GM18861 (cell line): ENCODE data around the gene BCL3.

Source experiments
- ATAC-seq: cut with Tn5 transposase; IDR thresholded peaks from one replicate; pipeline ENCODE4 v1.9.1; 2021; ENCODE audit not compliant: unreplicated experiment

The BCL3 gene

DNA sequence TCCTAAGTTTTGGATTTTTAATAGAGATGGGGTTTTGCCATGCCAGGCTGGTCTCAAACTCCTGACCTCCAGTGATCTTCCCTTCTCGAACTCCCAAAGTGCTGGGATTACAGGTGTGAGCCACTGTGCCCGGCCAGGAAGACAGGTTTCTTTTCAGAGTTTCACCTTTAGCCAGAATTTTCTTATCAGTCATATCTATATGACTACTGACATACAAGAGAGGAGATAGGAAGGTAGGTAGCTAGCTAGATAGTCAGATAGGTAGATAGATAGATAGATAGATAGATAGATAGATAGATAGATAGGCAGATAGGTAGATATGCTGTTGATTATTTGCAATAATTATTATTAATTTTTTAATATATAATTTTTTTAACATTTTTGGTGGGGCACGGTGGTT lies 36.8 kb downstream of the BCL3 start:
- ATAC-seq, result no peak

DNA sequence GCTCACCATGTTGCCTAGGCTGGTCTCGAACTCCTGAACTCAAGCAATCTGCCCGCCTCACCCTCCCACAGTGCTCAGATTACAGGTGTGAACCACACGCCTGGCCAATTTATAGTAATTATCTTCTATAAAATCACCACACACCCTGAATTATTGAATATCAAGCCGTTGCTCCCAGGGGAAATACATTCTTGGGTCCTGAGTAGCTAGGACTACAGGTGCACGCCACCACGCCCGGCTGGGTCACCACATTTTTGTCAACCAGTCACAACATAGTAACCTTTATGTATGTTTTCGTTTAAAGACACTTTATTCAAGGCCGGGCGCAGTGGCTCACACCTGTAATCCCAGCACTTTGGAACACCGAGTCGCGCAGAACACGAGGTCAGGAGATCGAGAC lies 37.5 kb downstream of the BCL3 start:
- no peak for ATAC-seq

DNA sequence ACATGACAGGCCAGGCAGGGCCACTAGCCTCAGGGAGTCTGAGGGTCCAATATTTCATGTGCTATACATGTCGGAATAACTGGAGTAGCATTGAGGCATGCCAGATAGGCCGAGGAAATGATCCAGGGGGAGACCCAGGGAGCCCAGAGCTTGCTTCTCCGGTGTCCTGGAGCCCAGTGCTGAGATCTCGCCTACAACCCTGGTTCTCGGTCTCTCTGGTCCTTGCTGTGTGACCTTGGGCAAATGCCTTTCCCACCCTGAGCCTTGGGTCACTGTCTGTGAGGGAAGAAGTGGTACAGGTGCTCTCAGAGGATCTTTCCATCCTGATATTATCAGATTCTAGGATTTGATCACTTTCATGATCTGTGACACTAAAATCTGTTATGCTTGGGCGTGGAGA lies 40.5 kb downstream of the BCL3 start:
- ATAC-seq, result no peak

DNA sequence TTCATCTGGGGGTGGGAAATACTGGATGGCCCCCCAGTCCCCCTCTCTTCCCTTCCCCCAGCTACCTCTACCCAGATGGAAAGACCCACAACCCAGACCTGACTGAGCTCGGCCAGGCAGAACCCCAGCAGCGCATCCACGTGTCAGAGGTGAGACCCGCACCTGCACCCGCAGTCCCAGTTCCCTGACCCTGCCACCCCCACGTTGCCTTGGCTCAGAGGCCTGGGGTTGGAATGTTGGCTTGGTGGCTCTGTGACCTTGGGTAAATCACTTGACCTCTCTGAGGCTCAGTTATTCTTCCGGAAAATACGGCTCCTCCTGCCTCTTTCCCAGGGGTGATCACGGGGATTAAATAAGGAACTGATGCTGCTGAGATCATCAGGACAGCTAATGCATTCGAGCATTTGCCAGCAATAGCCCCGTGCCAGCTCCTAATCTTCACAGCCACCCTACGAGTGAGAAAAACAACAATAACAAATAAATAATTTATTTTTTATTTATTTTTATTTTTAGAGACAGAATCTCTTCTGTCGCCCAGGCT lies 41.5 kb downstream of the BCL3 start:
- ATAC-seq, result no peak

DNA sequence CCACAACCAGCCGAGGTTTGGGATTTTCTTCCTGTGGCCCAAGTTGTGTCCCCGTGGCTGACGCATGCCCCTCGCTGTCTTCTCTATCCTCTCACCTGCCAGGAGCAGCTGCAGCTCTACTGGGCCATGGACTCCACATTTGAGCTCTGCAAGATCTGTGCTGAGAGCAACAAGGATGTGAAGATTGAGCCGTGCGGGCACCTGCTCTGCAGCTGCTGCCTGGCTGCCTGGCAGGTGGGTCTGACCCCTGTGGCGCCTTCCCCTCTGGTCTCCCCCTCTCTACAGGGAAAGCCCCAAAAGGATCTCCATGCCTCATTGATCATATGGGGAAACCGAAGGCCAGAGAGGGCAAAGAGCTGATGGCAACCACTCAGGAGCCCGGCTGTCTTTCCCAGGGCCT lies 43.8 kb downstream of the BCL3 start:
- ATAC-seq, result no peak

DNA sequence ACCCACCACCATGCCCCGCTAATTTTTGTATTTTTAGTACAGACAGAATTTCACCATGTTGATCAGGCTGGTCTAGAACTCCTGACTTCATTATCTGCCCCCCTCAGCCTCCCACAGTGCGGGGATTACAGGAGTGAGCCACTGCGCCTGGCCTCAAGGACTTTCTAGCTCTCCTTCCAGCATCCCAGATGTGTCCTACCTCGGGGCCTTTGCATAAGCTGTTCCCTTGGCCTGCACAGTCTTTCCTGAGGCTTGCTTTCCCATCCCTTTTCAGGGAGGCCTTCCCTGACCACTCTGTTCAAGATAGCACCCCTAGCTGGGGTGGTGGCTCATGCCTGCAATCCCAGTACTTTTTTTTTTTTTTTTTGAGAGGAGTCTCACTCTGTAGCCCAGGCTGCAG lies 46.1 kb downstream of the BCL3 start:
- no peak for ATAC-seq

DNA sequence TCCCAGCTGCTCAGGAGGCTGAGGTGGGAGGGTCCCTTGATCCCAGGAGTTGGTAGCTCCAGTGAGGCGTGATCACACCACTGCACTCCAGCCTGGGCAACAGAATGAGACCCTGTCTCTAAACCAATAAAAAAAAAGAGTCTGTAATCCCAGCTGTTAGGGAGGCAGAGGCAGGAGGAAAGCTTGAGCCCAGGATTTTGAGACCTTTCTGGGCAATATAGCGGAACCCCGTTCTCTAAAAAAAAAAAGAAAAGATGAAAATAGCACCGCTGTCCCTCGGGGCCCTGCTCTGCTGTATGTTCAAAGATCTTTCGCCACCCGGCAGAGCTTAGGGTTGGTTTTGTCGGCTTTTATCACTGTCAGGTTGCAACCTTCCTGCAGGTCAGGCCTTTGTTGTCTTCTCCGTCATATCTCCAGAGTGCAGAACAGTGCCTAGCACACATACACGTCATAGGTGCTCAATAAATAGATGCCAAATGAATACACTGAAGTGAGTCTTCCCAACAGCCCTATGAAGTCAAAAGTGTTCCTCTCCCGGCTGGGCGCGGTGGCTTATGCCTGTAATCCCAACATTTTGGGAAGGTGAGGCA lies 47.0 kb downstream of the BCL3 start:
- no peak for ATAC-seq

DNA sequence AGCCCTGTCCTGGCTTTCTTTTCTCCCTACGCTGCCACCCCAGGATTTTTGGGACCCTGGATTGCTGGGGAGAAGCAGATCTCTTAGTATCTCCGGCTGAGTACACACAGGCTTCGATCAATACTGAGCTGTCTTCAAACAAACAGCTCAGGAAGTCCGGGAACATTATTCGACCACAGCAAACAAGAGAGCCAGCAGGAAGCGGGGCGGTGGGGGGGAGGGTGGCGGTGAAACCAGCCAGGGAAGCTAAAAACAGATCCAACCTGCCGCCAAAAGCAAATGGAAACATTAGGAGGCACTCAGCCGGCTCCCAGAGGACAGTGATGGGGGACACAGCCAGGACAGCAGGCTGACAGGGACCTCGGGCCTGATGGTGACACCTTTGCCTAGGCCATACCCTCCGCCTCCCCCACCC lies 48.2 kb downstream of the BCL3 start:
- ATAC-seq, result no peak

DNA sequence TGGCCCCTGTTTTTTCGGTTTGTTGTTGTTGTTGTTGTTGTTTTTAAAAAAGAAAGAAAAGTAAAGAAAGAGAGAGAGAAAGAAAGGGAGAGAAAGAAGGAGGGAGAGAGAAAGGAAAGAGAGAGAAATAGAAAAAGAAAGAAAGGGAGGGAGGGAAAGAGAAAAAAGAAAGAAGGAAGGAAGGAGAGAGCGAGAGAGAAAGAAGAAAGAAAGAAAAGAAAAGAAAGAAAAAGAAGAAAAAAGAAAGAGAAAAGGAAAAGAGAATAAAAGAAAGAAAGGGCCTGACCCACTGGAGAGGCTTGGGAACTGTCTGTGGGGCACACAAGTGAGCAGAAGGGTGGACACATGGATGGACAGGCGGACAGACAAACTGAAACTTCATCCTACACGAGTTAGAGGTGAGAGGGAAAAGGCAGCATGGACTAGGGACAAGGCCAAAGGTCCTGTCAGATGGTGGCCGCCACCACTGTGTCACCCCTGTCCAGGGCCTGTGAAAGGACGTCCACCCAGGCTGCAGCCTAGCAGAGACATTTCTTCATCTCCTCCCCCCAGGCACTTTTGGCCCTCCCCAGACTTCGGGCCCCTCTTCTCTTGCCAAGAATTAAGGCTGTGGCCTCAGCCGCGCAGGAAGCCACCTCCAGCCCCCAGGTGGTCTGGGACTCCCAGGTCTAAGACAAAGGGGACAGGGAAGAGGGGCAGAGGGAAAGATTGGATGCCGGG lies 51.3 kb downstream of the BCL3 start:
- ATAC-seq, result no peak

DNA sequence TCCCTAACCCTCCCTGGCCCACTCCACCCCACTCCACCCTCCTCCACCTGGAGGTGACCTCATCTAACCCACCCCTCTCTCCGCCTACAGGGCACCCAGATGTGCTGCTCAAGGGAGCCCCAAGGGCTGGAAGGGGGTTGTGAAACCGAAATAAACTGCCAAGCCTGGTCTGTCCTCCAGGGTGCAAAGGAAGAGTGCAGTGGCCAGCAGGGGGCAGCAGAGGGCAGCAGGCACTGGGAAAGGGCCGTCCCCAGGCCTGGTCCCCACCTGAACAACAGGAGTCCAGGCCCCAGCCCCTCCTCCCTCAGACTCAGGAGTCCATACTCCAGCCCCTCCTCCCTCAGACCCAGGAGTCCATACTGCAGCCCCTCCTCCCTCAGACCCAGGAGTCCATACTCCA lies 52.0 kb downstream of the BCL3 start:
- ATAC-seq, result no peak

DNA sequence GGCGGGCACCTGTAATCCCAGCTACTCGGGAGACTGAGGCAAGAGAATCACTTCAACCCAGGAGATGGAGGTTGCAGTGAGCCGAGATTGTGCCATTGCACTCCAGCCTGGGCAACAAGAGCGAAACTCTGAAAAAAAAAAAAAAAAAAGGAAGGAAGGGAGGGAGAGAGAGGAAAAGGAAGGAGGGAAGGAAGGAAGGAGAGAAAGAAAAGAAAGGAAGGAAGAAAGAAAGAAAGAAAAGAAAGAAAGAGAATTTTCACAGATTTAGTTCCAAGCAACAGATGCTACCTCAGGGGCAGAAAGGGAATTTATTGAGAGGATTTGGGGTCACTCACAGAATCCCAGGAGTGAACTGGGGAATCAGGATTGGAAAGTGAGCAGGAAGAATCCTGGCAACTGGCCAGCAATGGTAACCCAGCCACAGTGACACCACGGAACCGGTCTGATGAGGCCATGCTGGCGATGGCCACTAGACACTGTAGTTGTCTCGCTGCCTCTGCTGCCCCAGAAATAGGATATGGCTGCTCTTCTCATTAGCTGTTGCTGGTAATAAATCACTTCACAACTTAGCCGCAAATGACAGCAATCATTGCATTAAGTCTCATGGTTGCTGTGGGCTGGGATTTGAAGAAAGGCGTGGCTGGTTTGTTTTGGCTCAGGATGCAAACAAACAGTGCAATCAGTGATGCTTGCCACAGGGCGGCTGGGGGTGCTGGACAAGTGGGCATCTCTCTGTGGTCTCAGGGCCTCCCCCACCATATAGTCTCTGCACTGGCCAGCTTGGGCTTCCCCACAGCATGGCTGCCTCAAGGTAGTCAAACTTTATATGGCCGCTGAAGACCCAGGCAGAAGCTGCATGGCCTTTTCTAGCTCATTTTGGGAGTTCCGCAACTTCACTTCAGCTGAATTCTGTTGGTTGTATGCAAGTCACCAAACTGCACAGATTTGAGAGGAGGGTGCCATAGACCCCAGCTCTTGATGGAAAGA lies 55.2 kb downstream of the BCL3 start:
- ATAC-seq, result no peak

DNA sequence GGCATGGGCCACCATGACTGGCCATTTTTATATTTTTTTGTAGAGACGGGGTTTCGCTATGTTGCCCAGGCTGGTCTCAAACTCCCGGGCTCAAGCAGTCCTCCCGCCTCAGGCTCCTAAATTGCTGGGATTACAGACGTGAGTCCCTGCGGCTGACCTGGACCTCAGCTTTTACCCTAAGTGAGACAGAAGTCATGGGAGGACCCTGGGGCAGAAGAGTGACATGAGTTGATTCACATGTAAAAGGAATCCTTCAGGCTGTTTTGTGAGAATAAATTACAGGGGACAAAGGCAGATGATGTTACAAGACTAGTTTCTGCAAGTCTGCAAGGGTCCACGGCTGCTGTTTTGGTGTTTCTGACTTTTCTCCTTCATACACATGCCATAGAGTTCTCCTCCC lies 57.8 kb downstream of the BCL3 start:
- no peak for ATAC-seq

DNA sequence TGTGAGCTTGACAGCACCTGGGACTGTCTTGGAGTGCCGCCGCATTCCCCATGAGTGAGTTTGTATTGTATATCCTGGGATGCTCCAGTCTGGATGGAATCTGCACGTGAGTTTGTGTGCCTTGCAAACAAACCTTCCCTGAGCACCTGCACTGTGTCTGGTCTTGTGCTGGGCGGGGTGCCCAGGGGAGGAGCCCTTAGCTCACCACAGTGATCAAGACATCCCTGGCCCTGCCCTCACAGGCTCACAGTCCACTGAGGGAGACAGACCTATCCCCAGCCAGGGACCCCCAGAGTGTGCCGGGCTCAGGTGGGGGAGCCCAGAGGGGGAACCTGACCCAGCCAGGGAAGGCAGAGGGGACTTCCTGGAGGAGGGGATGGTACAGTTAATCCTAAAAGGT lies 58.7 kb downstream of the BCL3 start:
- no peak for ATAC-seq

DNA sequence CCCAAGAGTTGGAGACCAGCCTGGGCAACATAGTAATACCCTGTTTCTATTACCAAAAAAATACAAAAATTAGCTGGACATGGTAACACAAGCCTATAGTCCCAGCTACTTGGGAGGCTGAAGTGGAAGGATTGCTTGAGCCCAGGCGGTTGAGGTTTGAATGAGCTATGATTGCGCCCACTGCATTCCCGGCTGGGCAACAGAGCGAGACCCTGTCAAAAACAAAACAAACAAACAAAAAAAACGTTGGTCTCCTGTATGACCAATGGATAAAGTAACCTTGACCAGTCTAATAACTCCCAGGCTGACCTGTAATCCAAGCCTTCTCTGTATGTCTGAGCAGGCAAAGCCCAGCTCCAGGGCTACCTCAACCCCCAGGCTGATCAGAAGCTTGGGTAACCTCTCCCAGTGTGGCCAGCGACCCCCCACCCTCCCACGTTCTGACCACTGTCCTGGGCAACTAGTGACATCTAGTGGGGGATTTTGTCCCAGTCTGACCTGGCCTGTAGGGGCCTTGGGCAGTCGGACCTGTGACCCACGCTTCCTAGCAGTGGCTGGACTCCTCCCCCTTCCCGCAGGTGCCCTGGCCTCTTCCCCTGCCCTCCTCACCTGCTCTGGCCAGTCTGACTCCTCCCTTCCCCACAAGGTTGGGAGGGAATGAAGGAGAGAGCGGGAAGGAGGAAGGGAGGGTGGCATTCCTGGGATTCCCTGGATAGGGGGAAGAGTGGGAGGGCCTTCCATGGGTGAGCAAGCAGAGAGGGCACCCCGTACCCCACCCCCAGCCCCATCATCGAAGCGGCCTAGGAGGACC lies 59.3 kb downstream of the BCL3 start:
- no peak for ATAC-seq

DNA sequence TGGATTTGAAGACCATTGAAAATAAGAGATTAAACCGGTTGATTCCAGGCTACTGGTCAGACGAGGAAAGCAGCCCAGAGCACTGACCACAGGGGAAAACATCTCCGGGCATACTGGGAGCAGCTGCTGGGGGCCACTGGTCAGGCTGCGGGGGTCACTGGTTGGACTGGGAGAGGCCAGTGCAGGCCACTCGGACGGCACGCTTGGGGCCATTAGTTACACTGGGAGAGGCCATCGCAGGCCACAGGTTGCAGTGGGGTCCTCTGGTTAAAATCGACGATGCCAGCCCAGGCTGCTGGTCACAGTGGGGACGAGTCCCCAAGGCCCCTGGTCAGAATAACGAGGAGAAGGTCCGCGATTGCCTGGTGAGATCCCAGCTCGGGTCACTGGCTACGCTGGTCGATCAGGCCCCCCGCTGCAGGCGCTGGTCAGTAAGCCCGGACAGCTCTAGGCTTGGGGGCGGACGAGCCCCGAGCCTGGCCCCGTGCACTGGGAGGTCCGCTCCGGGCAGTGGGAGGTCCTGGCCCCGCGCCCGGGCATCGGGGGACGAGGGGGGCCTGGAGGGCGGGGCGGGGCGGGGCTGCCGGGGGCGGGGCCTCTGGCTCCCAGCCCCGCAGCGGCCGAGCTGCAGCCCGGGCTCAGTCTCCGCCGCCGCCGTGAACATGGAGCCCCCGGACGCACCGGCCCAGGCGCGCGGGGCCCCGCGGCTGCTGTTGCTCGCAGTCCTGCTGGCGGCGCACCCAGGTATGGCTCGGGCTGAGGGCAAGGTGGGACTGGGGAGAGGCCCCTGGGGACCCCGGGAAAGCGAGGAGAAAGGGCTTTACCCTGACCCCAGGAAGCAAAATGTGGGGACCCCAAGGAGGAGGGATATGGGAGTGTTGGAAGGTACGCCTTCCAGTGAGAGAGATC lies 60.2 kb downstream of the BCL3 start, which contains the start of gene BCAM:
Gene BCAM, plus strand, starts transcription at position 641 of the 909 bp plus-strand sequence. Its CDS starts 22 bp downstream, at position 663.
- no peak for ATAC-seq
